ENCODE measurements around the gene SPACA6.

- TF ChIP-seq CTCF (IDR thresholded peaks at IDR 0.05) (no peak), POLR2A (IDR thresholded peaks at IDR 0.05) (no peak)
Observed at GRCh38 chr19:51740356-51740755, 47.2 kb downstream of the SPACA6 start.

Measured in uterus (tissue), 2 donors.